GM12878 (cell line): ENCODE measurements around the gene PC. TPM values are rescaled to one million over a fixed set of nuclear protein-coding genes. Genes with fewer than 3 reads are reported as not detected.

Experiments
- ATAC-seq: fragments of 200-7000 bp; cut with Tn5 transposase; 3 replicates; pipeline ENCODE4 v1.9.1; 2020; ENCODE audit warnings: mild to moderate bottlenecking, moderate library complexity
- BruUV-seq: library from RNA; stranded (reverse); fragments of 400-500 nt; replicated peaks from 2 replicates; lab custom pipeline; 2021; lab: Mats Ljungman, UMichigan
- CTCF ChIA-PET: fragments of 300-600 bp; sonication (Branson Sonifier 250); formaldehyde crosslinking; extraction: SDS; loops from one replicate; lab custom pipeline; 2021; ENCODE audit warnings: inconsistent platforms; lab: Yijun Ruan, JAX
- POLR2A ChIA-PET: fragments of 350-600 bp; formaldehyde crosslinking; extraction: SDS; loops from one replicate; lab custom pipeline; 2021; ENCODE audit warnings: inconsistent platforms; lab: Charles Lee
- RAD21 ChIA-PET: fragments of 300-600 bp; sonication (Branson Sonifier 250); formaldehyde crosslinking; loops from one replicate; lab custom pipeline; 2023; ENCODE audit warnings: antibody characterized with exemption; ENCODE audit not compliant: unreplicated experiment; lab: Charles Lee
- SMC1A ChIA-PET: fragments of 300-600 bp; sonication (Branson Sonifier 250); formaldehyde crosslinking; loops from one replicate; lab custom pipeline; 2023; ENCODE audit not compliant: unreplicated experiment, uncharacterized antibody; lab: Charles Lee
- DNase-seq: peaks from one replicate; pipeline ENCODE4 v3.0.0-alpha.2; 2011; ENCODE audit warnings: low read depth, low spot score
- FAIRE-seq: peaks from 3 replicates; lab custom pipeline; 2011; peaks lifted over from hg19 to GRCh38; lab: Jason Lieb, UNC
- H2AFZ ChIP-seq: 2 replicates; pipeline ENCODE4 v1.6.0; 2011; ENCODE audit warnings: low read depth, low read length, control low read depth; ENCODE audit not compliant: control insufficient read depth
- H3K27ac ChIP-seq: 2 replicates; pipeline ENCODE4 v1.5.1; 2011; ENCODE audit warnings: control low read depth; ENCODE audit not compliant: control insufficient read depth, insufficient read depth
- H3K27me3 ChIP-seq, 2 experiments: replicated peaks in 1 of 2; 2 replicates each; pipeline versions ENCODE4 v1.6.0 to v1.6.1; 2011; ENCODE audit warnings: low read length in 1 of 2; ENCODE audit not compliant: control insufficient read depth in 2 of 2, insufficient read depth in 2 of 2
- H3K36me3 ChIP-seq, 2 experiments: 2 replicates each; pipeline ENCODE4 v1.5.1; 2011; ENCODE audit warnings: low read length in 1 of 2; ENCODE audit not compliant: control insufficient read depth in 2 of 2, insufficient read depth in 2 of 2
- H3K4me1 ChIP-seq: 2 replicates; pipeline ENCODE4 v1.6.1; 2011; ENCODE audit warnings: mild to moderate bottlenecking, low read length, moderate library complexity, mixed read lengths; ENCODE audit not compliant: control insufficient read depth, insufficient read depth
- H3K4me2 ChIP-seq: 2 replicates; pipeline ENCODE4 v1.6.0; 2011; ENCODE audit warnings: control low read depth; ENCODE audit not compliant: control insufficient read depth, insufficient read depth
- H3K4me3 ChIP-seq: fragments of 200-600 bp; sonication (generic); 2 replicates; pipeline ENCODE4 v1.5.1; 2016
- H3K79me2 ChIP-seq: 2 replicates; pipeline ENCODE4 v1.6.0; 2011; ENCODE audit warnings: low read length; ENCODE audit not compliant: control insufficient read depth, insufficient read depth
- H3K9ac ChIP-seq: 2 replicates; pipeline ENCODE4 v1.8.0; 2011; ENCODE audit warnings: low read length, control low read depth, mixed read lengths; ENCODE audit not compliant: control insufficient read depth, insufficient read depth
- H3K9me3 ChIP-seq: replicated peaks from 3 replicates; pipeline ENCODE4 v1.5.1; 2011; ENCODE audit warnings: mild to moderate bottlenecking, low read length; ENCODE audit not compliant: control insufficient read depth, insufficient read depth
- H4K20me1 ChIP-seq: 2 replicates; pipeline ENCODE4 v1.6.0; 2011; ENCODE audit not compliant: control insufficient read depth, insufficient read depth
- BRCA1 ChIP-seq: IDR thresholded peaks from 2 replicates; pipeline ENCODE4 v1.6.1; 2011; ENCODE audit warnings: low read depth, low read length, improper control_type of control experiment
- CHD4 ChIP-seq: fragments of 200-600 bp; sonication (generic); IDR thresholded peaks from 2 replicates; pipeline ENCODE4 v1.6.1; 2016; ENCODE audit warnings: mild to moderate bottlenecking
- ETV6 ChIP-seq, 2 experiments: fragments of 450-650 bp in 1 of 2; IDR thresholded peaks in 1 of 2; conservative IDR thresholded peaks in 1 of 2; 2 replicates each; pipeline ENCODE4 v1.6.1; 2014; ENCODE audit warnings: antibody characterized with exemption in 1 of 2, borderline replicate concordance in 1 of 2, low read depth in 1 of 2, mild to moderate bottlenecking in 1 of 2, moderate library complexity in 1 of 2
- IKZF1 ChIP-seq: fragments of 450-650 bp; conservative IDR thresholded peaks from 2 replicates; pipeline ENCODE4 v1.6.1; 2017; ENCODE audit warnings: antibody characterized with exemption, mild to moderate bottlenecking
- KLF5 ChIP-seq: fragments of 450-650 bp; IDR thresholded peaks from 2 replicates; pipeline ENCODE4 v1.6.1; 2014; ENCODE audit warnings: mild to moderate bottlenecking; ENCODE audit not compliant: partially characterized antibody
- MYC ChIP-seq: IDR thresholded peaks from 2 replicates; pipeline ENCODE4 v1.6.1; 2011; ENCODE audit warnings: mild to moderate bottlenecking, low read length, moderate library complexity, inconsistent platforms; ENCODE audit not compliant: insufficient read depth, insufficient replicate concordance, insufficient read length, severe bottlenecking
- RAD21 ChIP-seq: IDR thresholded peaks from 2 replicates; pipeline ENCODE4 v1.6.1; 2011; ENCODE audit warnings: mild to moderate bottlenecking, low read depth, low read length, moderate library complexity; ENCODE audit not compliant: insufficient read depth
- SP1 ChIP-seq: IDR thresholded peaks from one replicate; pipeline ENCODE4 v1.6.1; 2011; ENCODE audit warnings: low read depth, low read length
- ZNF622 ChIP-seq: fragments of 450-650 bp; IDR thresholded peaks from 2 replicates; pipeline ENCODE4 v1.6.1; 2017; ENCODE audit warnings: mild to moderate bottlenecking, inconsistent platforms
- WGBS: methylation state at CpG from one replicate; pipeline ENCODE4 v1.1.6; 2016; ENCODE audit warnings: low lambda C conversion rate; ENCODE audit not compliant: insufficient replicate concordance, insufficient coverage; ENCODE audit errors: missing lambda C conversion rate; 5-methylcytosine and 5-hydroxymethylcytosine counted together
- in situ Hi-C: fragments of 300-500 bp; cut with MboI; formaldehyde crosslinking; loops from 9 replicates; pipeline ENCODE4 v1.14.3; 2018; ENCODE audit warnings: mixed read lengths
- intact Hi-C: fragments of 100-400 bp; cut with micrococcal nuclease; formaldehyde crosslinking; loops from one replicate; pipeline ENCODE4 v1.14.2; 2022; ENCODE audit not compliant: unreplicated experiment
- polyA plus RNA-seq, 11 experiments: library from polyadenylated mRNA; depleted of rRNA in 4 of 11; unstranded in 6 of 11; stranded (reverse) in 5 of 11; fragments of >200 nt; fragmentation: Nextera tagmentation in 4 of 11; fragmentation: Illumina TruSeq in 1 of 11; extraction: Ambion mirVana in 4 of 11; extraction: Trizol in 1 of 11; gene quantifications; 1 replicate in 1 of 11; 2 replicates in 10 of 11; pipeline versions ENCODE4 v1.2.1 to v1.2.3, GENCODE V29; 2011 to 2016; ENCODE audit warnings: inconsistent platforms in 2 of 11, missing spikeins in 2 of 11, low read depth in 1 of 11
- total RNA-seq, 4 experiments: library from RNA; depleted of rRNA in 3 of 4; stranded (reverse); fragments of >200 nt in 3 of 4; fragmentation: Illumina TruSeq in 1 of 4; extraction: Trizol in 1 of 4; gene quantifications; 2 replicates each; pipeline versions ENCODE4 v1.2.1 to v1.2.3, GENCODE V29; 2013 to 2021

Gene PC
- total and polyA plus RNA-seq, 10 of the 15 experiments (the other 5 are each of a cell fraction or from before 2014, with no cell fraction given) = 0.22 to 10.3 (median 4.5) TPM

DNA sequence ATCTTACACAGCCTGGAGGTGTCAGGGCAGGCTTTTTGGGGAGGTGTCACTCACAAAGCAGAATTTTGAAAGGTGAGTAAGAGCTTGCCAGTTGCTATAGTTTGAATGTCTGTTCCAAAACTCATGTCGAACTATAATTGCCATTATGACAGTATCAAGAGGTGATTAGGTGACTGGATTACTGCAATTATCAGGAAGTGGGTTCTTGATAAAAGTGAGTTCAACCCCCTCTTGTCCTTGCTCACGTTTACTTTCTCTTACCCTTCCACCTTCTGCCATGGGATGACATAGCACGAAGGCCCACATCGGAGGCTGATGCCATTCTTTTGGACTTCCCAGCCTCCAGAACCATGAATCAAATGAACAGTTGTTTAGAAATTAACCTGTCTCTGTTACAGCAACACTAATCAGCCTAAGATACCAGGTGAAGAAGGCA is 12.2 kb upstream of the PC start (continued):
- TF ChIP-seq RAD21 (no peak), SP1 (no peak), ETV6 (conservative IDR thresholded peaks at IDR 0.05 in 1 of 2, IDR thresholded peaks at IDR 0.05 in 1 of 2; ENCODE audit: borderline replicate concordance in 1 of 2, low read depth in 1 of 2) (no peak), MYC (no peak), BRCA1 (no peak)
- TF ChIP-seq, all 136 proteins: peak for 0

DNA sequence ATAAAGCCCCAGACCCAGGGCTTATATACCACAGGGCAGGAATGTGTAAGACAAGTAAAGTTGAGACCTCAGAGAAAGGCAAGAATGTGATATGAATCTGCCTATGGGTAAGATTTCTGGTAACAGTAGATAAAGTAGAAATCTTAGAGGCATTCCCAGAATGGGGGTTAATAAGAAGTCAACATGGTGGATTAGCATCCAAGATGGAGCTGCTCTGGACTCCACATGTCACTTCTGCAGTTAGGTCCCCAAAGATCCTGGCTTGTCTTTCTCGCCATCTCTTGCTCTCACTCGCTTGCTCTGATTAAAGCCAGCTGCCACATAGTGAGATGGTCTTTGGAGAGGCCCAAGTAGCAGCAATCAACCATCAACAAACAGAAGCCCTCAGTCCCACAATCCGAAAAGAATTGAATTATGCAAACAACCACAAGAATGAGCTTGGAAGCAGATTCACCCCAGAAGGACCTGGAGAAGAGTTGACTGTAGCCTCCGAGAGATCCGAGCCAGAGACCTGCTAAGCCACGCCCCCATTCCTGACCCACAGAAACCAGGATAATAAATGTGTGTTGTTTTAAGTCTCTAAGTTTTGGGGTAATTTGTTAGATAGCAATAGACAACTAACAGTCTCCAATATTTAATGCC is 11.5 kb upstream of the PC start:
- in situ Hi-C loops (no loop called here), intact Hi-C loops (no loop called here)
- H3K4me3 ChIP-seq = no peak overlapping the region

More for the DNA sequence above, 11.5 kb upstream of the PC start:
- Histone ChIP-seq H3K4me1 (no peaks in the 10 kb centered on the region), H3K4me2 (no peak overlapping the region), H4K20me1 (no peaks in the 10 kb centered on the region), H3K79me2 (no peaks in the 10 kb centered on the region), H3K9ac (no peak overlapping the region), H3K27me3 (no peaks in the 10 kb centered on the region), H2AFZ (no peak overlapping the region), H3K27ac (no peak overlapping the region), H3K9me3 (no peaks in the 10 kb centered on the region), H3K36me3 (no peaks in the 10 kb centered on the region)
- FAIRE-seq = no peak
- no peak for DNase-seq
- TF ChIP-seq BRCA1 (no peak), IKZF1 (no peak), CHD4 (no peak), ZNF622 (no peak), KLF5 (no peak)
- ChIA-PET CTCF (no interaction called here), POLR2A (no interaction called here), SMC1A (interaction anchor here (0.6 kb wide), 1 partner anchor 23 kb away, joined by 3 read pairs; no protein-coding TSS in a partner anchor), RAD21 (no interaction called here)
- no peak for ATAC-seq
- 42% methylated on average over 6 of the region's 6 CpGs for WGBS
- no TSS peak for BruUV-seq
